ENCODE measurements around the gene FCF1.

The FCF1 gene

GRCh38 chr14:74712499-74713394 is at the start of gene FCF1, which contains the start of gene AREL1:
Gene FCF1 (plus strand): TSS chr14:74713144. CDS start chr14:74713198, 54 bp downstream.
Gene AREL1 (minus strand): TSS chr14:74713080. CDS start chr14:74685615, 27,465 bp downstream.
- peak; percentile 73 for FAIRE-seq

GRCh38 chr14:74663884-74664283 is 49.1 kb upstream of the FCF1 start:
- no peak for FAIRE-seq

- FAIRE-seq = no peak
Observed at GRCh38 chr14:74664717-74665116, 48.2 kb upstream of the FCF1 start.

- FAIRE-seq = no peak
Observed at GRCh38 chr14:74667758-74668157, 45.2 kb upstream of the FCF1 start.

- FAIRE-seq = no peak
Observed at GRCh38 chr14:74669256-74669655, 43.7 kb upstream of the FCF1 start.

GRCh38 chr14:74669846-74670245 is 43.1 kb upstream of the FCF1 start:
- FAIRE-seq = no peak

GRCh38 chr14:74670726-74671411 is 42.1 kb upstream of the FCF1 start:
- no peak for FAIRE-seq

GRCh38 chr14:74671789-74672188 is 41.2 kb upstream of the FCF1 start:
- no peak for FAIRE-seq

GRCh38 chr14:74673768-74674167 is 39.2 kb upstream of the FCF1 start:
- FAIRE-seq = no peak

GRCh38 chr14:74675219-74675618 is 37.7 kb upstream of the FCF1 start:
- FAIRE-seq = no peak

GRCh38 chr14:74682169-74682952 is 30.6 kb upstream of the FCF1 start:
- FAIRE-seq = no peak

- no peak for FAIRE-seq
Observed at GRCh38 chr14:74683406-74683805, 29.5 kb upstream of the FCF1 start.

- FAIRE-seq = no peak
Observed at GRCh38 chr14:74684434-74684833, 28.5 kb upstream of the FCF1 start.

GRCh38 chr14:74685056-74685455 is 27.9 kb upstream of the FCF1 start:
- no peak for FAIRE-seq

GRCh38 chr14:74685921-74686678 is 26.8 kb upstream of the FCF1 start:
- no peak for FAIRE-seq

GRCh38 chr14:74691456-74691855 is 21.5 kb upstream of the FCF1 start:
- no peak for FAIRE-seq

- no peak for FAIRE-seq
Observed at GRCh38 chr14:74693191-74693590, 19.8 kb upstream of the FCF1 start.

GRCh38 chr14:74695406-74695805 is 17.5 kb upstream of the FCF1 start:
- no peak for FAIRE-seq

GRCh38 chr14:74697011-74697410 is 15.9 kb upstream of the FCF1 start:
- FAIRE-seq = no peak

- no peak for FAIRE-seq
Observed at GRCh38 chr14:74697543-74697942, 15.4 kb upstream of the FCF1 start.

- no peak for FAIRE-seq
Observed at GRCh38 chr14:74697976-74698375, 15.0 kb upstream of the FCF1 start.

GRCh38 chr14:74698465-74698864 is 14.5 kb upstream of the FCF1 start:
- no peak for FAIRE-seq
